ENCODE measurements around the gene DMD. TPM values are rescaled to one million over a fixed set of nuclear protein-coding genes. Genes with fewer than 3 reads are reported as not detected.

The DMD gene
- polyA plus RNA-seq, 3 donors = 0.23 TPM; not detected in 2

- Mint-ChIP-seq H3K4me1 (no peaks in the 10 kb centered on the region), H3K27me3 (ENCODE audit: low read depth in 3 of 3) (peaks cover 0 to 2% (median 0%) of the 10 kb centered on the region in 3 donors), H3K27ac (no peak overlapping the region), H3K9me3 (no peaks in the 10 kb centered on the region), H3K4me3 (no peak overlapping the region), H3K36me3 (no peaks in the 10 kb centered on the region)
- Histone ChIP-seq H2AFZ (ENCODE audit: insufficient read depth, low read depth, low read length, poor library complexity, severe bottlenecking) (no peak overlapping the region), H3K4me1 (ENCODE audit: control insufficient read depth in 1 of 2, insufficient read depth in 2 of 2, low read length in 2 of 2) (no peaks in the 10 kb centered on the region), H3K9me3 (replicated peaks in 1 of 2; ENCODE audit: control insufficient read depth in 1 of 2, insufficient read depth in 1 of 2, low read length in 2 of 2) (no peaks in the 10 kb centered on the region), H3K36me3 (replicated peaks in 1 of 2; ENCODE audit: control insufficient read depth in 1 of 2, insufficient read depth in 2 of 2, low read length in 2 of 2) (no peaks in the 10 kb centered on the region), H3K9ac (ENCODE audit: insufficient read depth, low read length, poor library complexity, severe bottlenecking) (no peak overlapping the region), H3K79me2 (ENCODE audit: insufficient read depth, low read length) (no peaks in the 10 kb centered on the region), H3K27ac (ENCODE audit: low read depth in 1 of 2, low read length in 2 of 2) (no peak overlapping the region), H3K4me2 (replicated peaks; ENCODE audit: extremely low read depth, low read length, poor library complexity, severe bottlenecking) (no peak overlapping the region), H3K27me3 (ENCODE audit: control insufficient read depth in 2 of 2, insufficient read depth in 2 of 2, low read length in 2 of 2) (no peaks in the 10 kb centered on the region), H3K4me3 (replicated peaks in 1 of 3; ENCODE audit: low read depth in 2 of 3, low read length in 3 of 3) (no peak overlapping the region), H4K20me1 (ENCODE audit: insufficient read depth, low read length) (no peaks in the 10 kb centered on the region)
- no CpG with 5 or more reads among the region's 3 CpGs for WGBS (ENCODE audit: insufficient coverage)
- no peak for DNase-seq
- intact Hi-C loops (cut with micrococcal nuclease) = no loop called here
- no peak for TF ChIP-seq CTCF (IDR thresholded peaks at IDR 0.05)
Observed at GRCh38 chrX:31420711-31421151, 1790.6 kb downstream of the DMD start.

- no peaks in the 10 kb centered on the region for H3K79me2 ChIP-seq (ENCODE audit: insufficient read depth, low read length)
- no CpG with 5 or more reads among the region's 2 CpGs for WGBS (ENCODE audit: insufficient coverage)
- no peaks in the 10 kb centered on the region for H3K27me3 ChIP-seq (ENCODE audit: control insufficient read depth in 2 of 2, insufficient read depth in 2 of 2, low read length in 2 of 2)
- H3K4me1 ChIP-seq (ENCODE audit: control insufficient read depth in 1 of 2, insufficient read depth in 2 of 2, low read length in 2 of 2) = no peaks in the 10 kb centered on the region
- H3K27ac ChIP-seq (ENCODE audit: low read depth in 1 of 2, low read length in 2 of 2) = no peak overlapping the region
- Mint-ChIP-seq H3K36me3 (no peaks in the 10 kb centered on the region), H3K27ac (no peak overlapping the region), H3K9me3 (no peaks in the 10 kb centered on the region), H3K4me1 (no peaks in the 10 kb centered on the region), H3K27me3 (ENCODE audit: low read depth in 3 of 3) (peaks cover 0 to 2% (median 0%) of the 10 kb centered on the region in 3 donors), H3K4me3 (no peak overlapping the region)
- no peak overlapping the region for H3K9ac ChIP-seq (ENCODE audit: insufficient read depth, low read length, poor library complexity, severe bottlenecking)
- no peaks in the 10 kb centered on the region for H3K9me3 ChIP-seq (replicated peaks in 1 of 2; ENCODE audit: control insufficient read depth in 1 of 2, insufficient read depth in 1 of 2, low read length in 2 of 2)
- intact Hi-C loops (cut with micrococcal nuclease) = no loop called here
- no peak overlapping the region for H3K4me3 ChIP-seq (replicated peaks in 1 of 3; ENCODE audit: low read depth in 2 of 3, low read length in 3 of 3)
- no peaks in the 10 kb centered on the region for H3K36me3 ChIP-seq (replicated peaks in 1 of 2; ENCODE audit: control insufficient read depth in 1 of 2, insufficient read depth in 2 of 2, low read length in 2 of 2)
- H2AFZ ChIP-seq (ENCODE audit: insufficient read depth, low read depth, low read length, poor library complexity, severe bottlenecking) = no peak overlapping the region
- TF ChIP-seq CTCF (IDR thresholded peaks at IDR 0.05) = no peak
- H4K20me1 ChIP-seq (ENCODE audit: insufficient read depth, low read length) = no peaks in the 10 kb centered on the region
- H3K4me2 ChIP-seq (replicated peaks; ENCODE audit: extremely low read depth, low read length, poor library complexity, severe bottlenecking) = no peak overlapping the region
- DNase-seq = no peak
Observed at GRCh38 chrX:31420302-31420701, 1791.0 kb downstream of the DMD start.

Measured in CD14-positive monocyte (primary cell).